DOHH2 (cell line): ENCODE measurements around the gene MPND.

ENCODE experiments used
- H3F3A ChIP-seq: fragments of 200-600 bp; sonication (generic), shearing (Covaris generic); 2 replicates; pipeline ENCODE4 v1.6.0; 2016; ENCODE audit warnings: antibody characterized with exemption, mild to moderate bottlenecking; ENCODE audit not compliant: control insufficient read depth, insufficient read depth
- H3K27ac ChIP-seq: fragments of 200-600 bp; sonication (generic); 2 replicates; pipeline ENCODE4 v1.5.1; 2014; ENCODE audit warnings: low read depth, mild to moderate bottlenecking, low read length, moderate library complexity
- H3K27me3 ChIP-seq: fragments of 200-600 bp; sonication (generic); 2 replicates; pipeline ENCODE4 v1.6.1; 2014; ENCODE audit warnings: mild to moderate bottlenecking, low read length, mixed read lengths; ENCODE audit not compliant: control insufficient read depth
- H3K36me3 ChIP-seq: fragments of 200-600 bp; sonication (generic); 2 replicates; pipeline ENCODE4 v1.6.1; 2014; ENCODE audit warnings: mild to moderate bottlenecking, low read length, moderate library complexity, mixed read lengths; ENCODE audit not compliant: control insufficient read depth
- H3K4me1 ChIP-seq: fragments of 200-600 bp; sonication (generic); 2 replicates; pipeline ENCODE4 v1.6.1; 2014; ENCODE audit warnings: mild to moderate bottlenecking, low read length, mixed read lengths; ENCODE audit not compliant: control insufficient read depth
- H3K4me2 ChIP-seq: fragments of 200-600 bp; sonication (generic); 2 replicates; pipeline ENCODE4 v1.6.0; 2014; ENCODE audit warnings: mild to moderate bottlenecking, low read length, moderate library complexity
- H3K4me3 ChIP-seq: fragments of 200-600 bp; sonication (generic); 2 replicates; pipeline ENCODE4 v1.5.1; 2014; ENCODE audit warnings: mild to moderate bottlenecking, low read length, mixed read lengths
- H3K79me2 ChIP-seq: fragments of 200-600 bp; sonication (generic); 2 replicates; pipeline ENCODE4 v1.6.1; 2014; ENCODE audit warnings: mild to moderate bottlenecking, low read length, mixed read lengths; ENCODE audit not compliant: control insufficient read depth
- H3K9me2 ChIP-seq: fragments of 200-600 bp; sonication (generic); replicated peaks from 2 replicates; pipeline ENCODE4 v1.6.1; 2014; ENCODE audit warnings: mild to moderate bottlenecking, low read length, mixed read lengths; ENCODE audit not compliant: control insufficient read depth
- H3K9me3 ChIP-seq: fragments of 200-600 bp; sonication (generic); 2 replicates; pipeline ENCODE4 v1.6.1; 2014; ENCODE audit warnings: antibody characterized with exemption, low read length, mixed read lengths; ENCODE audit not compliant: control insufficient read depth, insufficient read depth
- H4K20me1 ChIP-seq: fragments of 200-600 bp; sonication (generic); 2 replicates; pipeline ENCODE4 v1.6.0; 2014; ENCODE audit warnings: low read depth, mild to moderate bottlenecking, antibody characterized with exemption, low read length, moderate library complexity; ENCODE audit not compliant: control insufficient read depth, insufficient read depth
- CTCF ChIP-seq: fragments of 200-600 bp; sonication (generic); IDR thresholded peaks from one replicate; pipeline ENCODE4 v1.5.1; 2014; ENCODE audit warnings: antibody characterized with exemption, mild to moderate bottlenecking, low read depth, low read length; ENCODE audit not compliant: poor library complexity, severe bottlenecking
- EZH2phosphoT487 ChIP-seq: fragments of 200-600 bp; sonication (generic); IDR thresholded peaks from 2 replicates; pipeline ENCODE4 v1.6.1; 2017; ENCODE audit warnings: borderline replicate concordance, mild to moderate bottlenecking, antibody characterized with exemption, low read length, moderate library complexity, mixed read lengths

Gene MPND

GRCh38 chr19:4301590-4302242 lies 41.6 kb upstream of the MPND start:
- Histone ChIP-seq H3K4me1 (peaks cover 3% of the 10 kb centered on the region; the same call in 1 of the 2 replicates), H3K36me3 (no peaks in the 10 kb centered on the region), H4K20me1 (no peaks in the 10 kb centered on the region), H3K4me3 (no peak overlapping the region), H3K9me3 (no peaks in the 10 kb centered on the region), H3K27me3 (no peaks in the 10 kb centered on the region), H3K9me2 (no peaks in the 10 kb centered on the region), H3F3A (no peaks in the 10 kb centered on the region), H3K27ac (no peak overlapping the region), H3K4me2 (no peak overlapping the region), H3K79me2 (no peaks in the 10 kb centered on the region)
- no peak for TF ChIP-seq CTCF
- no peak for TF ChIP-seq EZH2phosphoT487

- no peaks in the 10 kb centered on the region for H4K20me1 ChIP-seq
- H3K4me2 ChIP-seq, result no peak within 1 kb of the TSS
- H3K9me3 ChIP-seq, result no peaks in the 10 kb centered on the region
- no peak for TF ChIP-seq CTCF
- TF ChIP-seq EZH2phosphoT487, result no peak
- no peaks in the 10 kb centered on the region for H3K79me2 ChIP-seq
- peaks cover 3% of the 10 kb centered on the region; the same call in 1 of the 2 replicates for H3K4me1 ChIP-seq
- H3K4me3 ChIP-seq, result no peak within 1 kb of the TSS
- H3K27me3 ChIP-seq, result no peaks in the 10 kb centered on the region
- H3K27ac ChIP-seq, result no peak within 1 kb of the TSS
- no peaks in the 10 kb centered on the region for H3K36me3 ChIP-seq
- no peaks in the 10 kb centered on the region for H3F3A ChIP-seq
- H3K9me2 ChIP-seq, result no peaks in the 10 kb centered on the region
Observed at GRCh38 chr19:4302243-4302640, 41.1 kb upstream of the MPND start, which contains the start of gene TMIGD2. TMIGD2 (minus strand) TSS chr19:4302389; CDS start chr19:4302385, 4 bp downstream.

GRCh38 chr19:4303819-4304537 lies 39.4 kb upstream of the MPND start:
- no peaks in the 10 kb centered on the region for H3F3A ChIP-seq
- H3K4me2 ChIP-seq, result peak overlapping the region; percentile 55
- H3K36me3 ChIP-seq, result no peaks in the 10 kb centered on the region
- H4K20me1 ChIP-seq, result no peaks in the 10 kb centered on the region
- no peak for TF ChIP-seq EZH2phosphoT487
- no peak for TF ChIP-seq CTCF
- H3K4me1 ChIP-seq, result peaks cover 3% of the 10 kb centered on the region; the same call in 1 of the 2 replicates
- H3K79me2 ChIP-seq, result no peaks in the 10 kb centered on the region
- no peaks in the 10 kb centered on the region for H3K9me3 ChIP-seq
- H3K27me3 ChIP-seq, result no peaks in the 10 kb centered on the region
- H3K9me2 ChIP-seq, result no peaks in the 10 kb centered on the region
- H3K4me3 ChIP-seq, result peak overlapping the region; percentile 62
- H3K27ac ChIP-seq, result no peak overlapping the region
